ENCODE measurements around the gene CCNI. TPM values are rescaled to one million over a fixed set of nuclear protein-coding genes. Genes with fewer than 3 reads are reported as not detected.

CCNI gene
- total RNA-seq, result 449 TPM

DNA sequence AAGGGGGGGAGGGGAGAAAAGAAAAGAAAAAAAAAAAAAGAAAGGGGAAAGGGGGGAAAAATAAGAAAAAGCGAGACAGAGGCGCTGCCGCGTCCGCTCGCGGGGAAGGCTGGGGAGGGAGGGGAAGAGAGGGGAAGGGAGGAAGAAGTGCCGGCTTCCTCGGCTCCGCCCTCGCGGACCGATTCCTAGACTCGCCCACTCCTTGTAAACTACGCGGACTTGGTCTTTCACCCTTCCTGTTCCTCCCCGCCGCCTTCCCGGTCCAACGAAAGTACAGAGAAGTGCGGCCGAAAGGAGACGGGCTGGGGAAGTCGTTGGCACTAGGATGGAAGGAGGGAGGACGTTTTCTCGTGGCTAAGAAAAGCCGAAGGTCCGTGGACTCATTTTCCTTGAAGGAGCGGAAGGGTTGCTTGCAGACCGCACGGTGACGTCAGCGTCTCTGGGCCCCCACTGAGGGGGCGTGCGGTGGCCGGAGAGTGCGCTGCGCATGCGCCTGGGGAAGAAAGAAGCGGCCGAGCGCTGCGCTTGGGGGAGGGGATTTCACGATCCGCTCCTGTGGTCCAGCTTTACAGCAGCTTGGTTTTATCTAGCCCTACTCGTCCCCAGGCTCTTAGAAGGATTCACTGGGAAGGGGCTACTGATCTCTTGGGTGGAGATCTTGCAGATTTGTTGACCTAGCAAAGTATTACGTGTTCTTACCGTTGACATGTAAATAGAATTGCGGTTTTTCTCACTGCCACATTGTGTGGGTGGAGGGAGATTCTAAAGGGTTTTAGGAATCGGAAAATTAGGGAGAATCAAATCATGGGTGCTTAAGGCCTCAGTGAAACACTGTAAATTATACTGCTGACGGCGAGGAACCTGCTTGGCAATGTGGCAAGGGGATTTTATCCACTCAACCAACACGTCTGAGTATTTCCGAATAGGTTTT is at the start of gene CCNI:
Gene CCNI, minus strand, starts transcription at position 121 of the 931 bp plus-strand sequence. CDS start 9,627 bp downstream, outside the sequence.

Other genes starting within 250 kb of the CCNI start
- gene SOWAHB, start 177.8 kb downstream of the CCNI start, total RNA-seq, result 3.4 TPM
- gene SEPTIN11, start 126.2 kb downstream of the CCNI start, total RNA-seq, result 416 TPM
- gene CCNG2, start 81.2 kb upstream of the CCNI start, total RNA-seq, result 114 TPM